Testis (tissue), 3 donors: ENCODE data around the gene EGFR. TPM values are rescaled to one million over a fixed set of nuclear protein-coding genes. Genes with fewer than 3 reads are reported as not detected.

ENCODE experiments used
- DNase-seq: peaks from one replicate; pipeline ENCODE4 v3.0.0-alpha.2; 2019
- H3K27ac ChIP-seq, 2 donors: fragments of 200-600 bp; sonication (generic); one replicate each; pipeline ENCODE4 v1.5.1; 2019
- H3K27me3 ChIP-seq: fragments of 200-600 bp; sonication (generic); one replicate; pipeline ENCODE4 v1.5.1; 2019
- H3K36me3 ChIP-seq: fragments of 200-600 bp; sonication (generic); one replicate; pipeline ENCODE4 v1.5.1; 2017; ENCODE audit warnings: low read depth; ENCODE audit errors: missing control alignments
- H3K4me1 ChIP-seq: fragments of 200-600 bp; sonication (generic); one replicate; pipeline ENCODE4 v1.5.1; 2019
- H3K4me3 ChIP-seq, 2 donors: fragments of 200-600 bp; sonication (generic); one replicate each; pipeline ENCODE4 v1.5.1; 2017 to 2019
- H3K9me3 ChIP-seq: fragments of 200-600 bp; sonication (generic); one replicate; pipeline ENCODE4 v1.5.1; 2017
- POLR2A ChIP-seq: fragments of 450-650 bp; IDR thresholded peaks from one replicate; pipeline ENCODE4 v1.6.1; 2017; ENCODE audit warnings: antibody characterized with exemption, mild to moderate bottlenecking, moderate library complexity
- WGBS, 2 donors: methylation state at CpG; one replicate each; pipeline ENCODE4 v1.1.5; 2018; 5-methylcytosine and 5-hydroxymethylcytosine counted together
- intact Hi-C: fragments of 100-400 bp; cut with DNase I; formaldehyde crosslinking; loops from one replicate; pipeline ENCODE4 v1.15.1; 2023; ENCODE audit warnings: low total_unique reads
- polyA plus RNA-seq: library from polyadenylated mRNA; stranded (reverse); fragments of 350-450 nt; fragmentation: Illumina TruSeq; extraction: RNeasy Lipid Tissue Mini Kit (QIAGEN cat#74804); gene quantifications from one replicate; pipeline ENCODE4 v1.2.3, GENCODE V29; 2014; ENCODE audit warnings: low read depth, low replicate concordance; ENCODE audit not compliant: insufficient read depth
- total RNA-seq, 2 donors: library from RNA; depleted of rRNA; stranded (reverse); fragments of >200 nt; gene quantifications; one replicate each; pipeline ENCODE4 v1.2.3, GENCODE V29; 2016
- TF ChIP-seq, protein P1 (sequence below), 3 experiments: fragments of 450-650 bp in 2 of 3; fragments of 200-600 bp in 1 of 3; sonication (generic) in 1 of 3; IDR thresholded peaks; one replicate each; pipeline ENCODE4 v1.5.1; 2016 to 2019; ENCODE audit warnings: antibody characterized with exemption in 3 of 3, mild to moderate bottlenecking in 2 of 3, moderate library complexity in 1 of 3

The EGFR gene
- total and polyA plus RNA-seq, 3 donors from 2014 or later: 11.0 to 45.0 (median 18.2) TPM

- H3K36me3 ChIP-seq: no peaks in the 10 kb centered on the region
- 75 to 80% methylated on average over 12 to 13 of the region's 13 CpGs for WGBS, 2 donors
- no peaks in the 10 kb centered on the region for H3K9me3 ChIP-seq
- no peak overlapping the region for H3K4me3 ChIP-seq
- intact Hi-C loops: no loop called here
- H3K4me1 ChIP-seq: no peaks in the 10 kb centered on the region
- TF ChIP-seq, protein P1, sequence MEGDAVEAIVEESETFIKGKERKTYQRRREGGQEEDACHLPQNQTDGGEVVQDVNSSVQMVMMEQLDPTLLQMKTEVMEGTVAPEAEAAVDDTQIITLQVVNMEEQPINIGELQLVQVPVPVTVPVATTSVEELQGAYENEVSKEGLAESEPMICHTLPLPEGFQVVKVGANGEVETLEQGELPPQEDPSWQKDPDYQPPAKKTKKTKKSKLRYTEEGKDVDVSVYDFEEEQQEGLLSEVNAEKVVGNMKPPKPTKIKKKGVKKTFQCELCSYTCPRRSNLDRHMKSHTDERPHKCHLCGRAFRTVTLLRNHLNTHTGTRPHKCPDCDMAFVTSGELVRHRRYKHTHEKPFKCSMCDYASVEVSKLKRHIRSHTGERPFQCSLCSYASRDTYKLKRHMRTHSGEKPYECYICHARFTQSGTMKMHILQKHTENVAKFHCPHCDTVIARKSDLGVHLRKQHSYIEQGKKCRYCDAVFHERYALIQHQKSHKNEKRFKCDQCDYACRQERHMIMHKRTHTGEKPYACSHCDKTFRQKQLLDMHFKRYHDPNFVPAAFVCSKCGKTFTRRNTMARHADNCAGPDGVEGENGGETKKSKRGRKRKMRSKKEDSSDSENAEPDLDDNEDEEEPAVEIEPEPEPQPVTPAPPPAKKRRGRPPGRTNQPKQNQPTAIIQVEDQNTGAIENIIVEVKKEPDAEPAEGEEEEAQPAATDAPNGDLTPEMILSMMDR (IDR thresholded peaks at IDR 0.05): no peak
- TF ChIP-seq POLR2A: no peak
- no peak overlapping the region for H3K27ac ChIP-seq
- DNase-seq: no peak
- H3K27me3 ChIP-seq: no peaks in the 10 kb centered on the region
Measured at GRCh38 chr7:55202150-55202913, 183.5 kb downstream of the EGFR start.

DNA sequence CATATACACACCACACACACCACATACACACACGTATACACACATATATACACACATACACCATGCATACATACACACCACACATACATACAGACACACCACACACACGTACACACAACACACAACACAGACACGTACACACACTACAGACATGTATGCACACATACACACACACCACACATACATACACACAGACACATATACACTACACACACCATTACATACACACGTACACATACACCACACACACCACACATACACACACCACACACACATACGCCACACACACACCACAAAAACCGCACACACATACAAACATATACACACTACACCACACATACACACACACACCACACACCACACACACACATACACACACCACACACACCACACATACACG is 184.5 kb downstream of the EGFR start:
- Histone ChIP-seq H3K4me3 (no peak overlapping the region), H3K4me1 (no peaks in the 10 kb centered on the region), H3K27ac (no peak overlapping the region), H3K9me3 (no peaks in the 10 kb centered on the region), H3K36me3 (no peaks in the 10 kb centered on the region), H3K27me3 (no peaks in the 10 kb centered on the region)
- DNase-seq: no peak
- intact Hi-C loops: no loop called here
- WGBS, 2 donors: 73 to 80% methylated on average over 7 of the region's 7 CpGs
- no peak for TF ChIP-seq POLR2A
- TF ChIP-seq, protein P1 (IDR thresholded peaks at IDR 0.05): no peak

- TF ChIP-seq, protein P1 (IDR thresholded peaks at IDR 0.05): no peak
- TF ChIP-seq POLR2A: no peak
- 87 to 88% methylated on average over 16 of the region's 16 CpGs for WGBS, 2 donors
- Histone ChIP-seq H3K27me3 (no peaks in the 10 kb centered on the region), H3K36me3 (no peaks in the 10 kb centered on the region), H3K4me1 (no peaks in the 10 kb centered on the region), H3K9me3 (no peaks in the 10 kb centered on the region), H3K27ac (no peak overlapping the region), H3K4me3 (no peak overlapping the region)
- intact Hi-C loops: no loop called here
- no peak for DNase-seq
Measured at GRCh38 chr7:55205124-55205955, 186.5 kb downstream of the EGFR start.

- TF ChIP-seq POLR2A: no peak
- TF ChIP-seq, protein P1 (IDR thresholded peaks at IDR 0.05): no peak
- Histone ChIP-seq H3K36me3 (no peaks in the 10 kb centered on the region), H3K4me1 (no peaks in the 10 kb centered on the region), H3K27me3 (no peaks in the 10 kb centered on the region), H3K27ac (no peak overlapping the region), H3K9me3 (no peaks in the 10 kb centered on the region), H3K4me3 (no peak overlapping the region)
- intact Hi-C loops: no loop called here
- no peak for DNase-seq
- 92% methylated on average over 9 of the region's 9 CpGs for WGBS, 2 donors
Measured at GRCh38 chr7:55206235-55207029, 187.6 kb downstream of the EGFR start.
